K562 (cell line): ENCODE data around the gene P2RX3.

Experiments used
- BRD4 ChIP-seq: fragments of 200-600 bp; sonication (generic); IDR thresholded peaks from 2 replicates; pipeline ENCODE4 v1.6.1; 2017; ENCODE audit warnings: inconsistent platforms
- CHD2 ChIP-seq: IDR thresholded peaks from 2 replicates; pipeline ENCODE4 v1.6.1; 2011; ENCODE audit warnings: low read depth, low read length
- EZH2 ChIP-seq: IDR thresholded peaks from 2 replicates; pipeline ENCODE4 v1.6.1; 2012; ENCODE audit warnings: low read depth, mild to moderate bottlenecking, inconsistent platforms, low read length, borderline replicate concordance
- FOXJ3 ChIP-seq: sonication (generic); formaldehyde crosslinking; IDR thresholded peaks from 2 replicates; pipeline ENCODE4 v1.4.0; 2020; ENCODE audit warnings: mild to moderate bottlenecking, missing genetic modification reagents
- TARDBP ChIP-seq: fragments of 450-650 bp; IDR thresholded peaks from 2 replicates; pipeline ENCODE4 v1.6.1; 2016
- TBL1XR1 ChIP-seq, 2 experiments: IDR thresholded peaks; 2 replicates each; pipeline ENCODE4 v1.6.1; 2012; ENCODE audit warnings: improper control_type of control experiment in 2 of 2, low read length in 2 of 2, mild to moderate bottlenecking in 1 of 2

GRCh38 chr11:57405271-57405860 lies 67.2 kb downstream of the P2RX3 start:
- TF ChIP-seq TBL1XR1 (IDR thresholded peaks at IDR 0.05; ENCODE audit: low read length in 2 of 2) (no peak), BRD4 (no peak), EZH2 (no peak), CHD2 (no peak), FOXJ3 (CRISPR knock-in tag) (no peak), TARDBP (no peak)
